ENCODE results near the gene PLD5.
"Not testable (repeated sequence)": the region's sequence is repeated elsewhere in the genome, so short reads cannot be mapped to it uniquely, and the experiment has no call there.

Gene PLD5

DNA sequence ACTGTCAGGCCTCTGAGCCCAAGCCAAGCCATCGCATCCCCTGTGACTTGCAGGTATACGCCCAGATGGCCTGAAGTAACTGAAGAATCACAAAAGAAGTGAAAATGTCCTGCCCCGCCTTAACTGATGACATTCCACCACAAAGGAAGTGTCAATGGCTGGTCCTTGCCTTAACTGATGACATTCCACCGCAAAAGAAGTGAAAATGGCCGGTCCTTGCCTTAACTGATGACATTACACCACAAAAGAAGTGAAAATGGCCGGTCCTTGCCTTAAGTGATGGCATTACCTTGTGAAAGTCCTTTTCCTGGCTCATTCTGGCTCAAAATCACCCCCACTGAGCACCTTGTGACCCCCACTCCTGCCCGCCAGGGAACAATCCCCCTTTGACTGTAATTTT, 314.2 kb downstream of the PLD5 start:
- not testable (repeated sequence) for DNase-seq (ENCODE audit: low read depth)

DNA sequence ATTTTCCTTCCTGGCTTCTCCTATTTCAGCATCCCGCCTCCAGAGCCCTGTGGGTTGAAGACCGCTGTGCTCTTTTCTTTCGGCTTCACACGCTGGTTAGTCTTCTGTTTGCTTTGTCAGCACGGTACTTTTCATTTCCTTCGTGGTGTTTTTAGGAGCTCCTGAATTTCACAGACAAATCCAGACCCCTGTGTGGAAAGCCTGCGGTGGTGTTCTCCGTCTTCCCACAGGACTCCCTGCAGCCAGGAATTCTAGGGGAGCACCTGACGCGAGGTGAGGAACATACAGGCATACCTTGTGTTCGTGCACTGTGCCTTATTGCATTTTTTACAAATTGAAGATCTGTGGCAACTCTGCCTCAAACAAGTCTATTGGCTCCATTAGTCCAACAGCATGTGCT, 315.4 kb downstream of the PLD5 start:
- no peak for DNase-seq (ENCODE audit: low read depth)

DNA sequence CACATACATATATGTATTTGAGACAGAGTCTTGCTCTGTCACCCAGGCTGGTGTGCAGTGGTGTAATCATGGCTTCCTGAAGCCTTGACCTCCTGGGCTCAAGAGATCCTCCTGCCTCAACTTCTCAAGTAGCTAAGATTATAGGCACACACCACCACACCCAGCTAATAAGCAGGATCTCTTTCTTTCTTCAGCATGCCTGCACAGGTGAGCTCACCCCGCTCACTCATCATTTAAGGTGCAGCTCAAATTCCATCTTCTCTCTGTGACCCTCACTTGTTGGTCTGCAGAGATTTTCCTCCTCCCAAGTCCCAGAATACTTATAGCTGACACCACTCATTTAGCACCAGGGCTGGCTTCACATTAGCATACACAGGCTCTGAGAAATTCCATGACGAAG, 316.5 kb downstream of the PLD5 start:
- DNase-seq (ENCODE audit: low read depth): no peak

DNA sequence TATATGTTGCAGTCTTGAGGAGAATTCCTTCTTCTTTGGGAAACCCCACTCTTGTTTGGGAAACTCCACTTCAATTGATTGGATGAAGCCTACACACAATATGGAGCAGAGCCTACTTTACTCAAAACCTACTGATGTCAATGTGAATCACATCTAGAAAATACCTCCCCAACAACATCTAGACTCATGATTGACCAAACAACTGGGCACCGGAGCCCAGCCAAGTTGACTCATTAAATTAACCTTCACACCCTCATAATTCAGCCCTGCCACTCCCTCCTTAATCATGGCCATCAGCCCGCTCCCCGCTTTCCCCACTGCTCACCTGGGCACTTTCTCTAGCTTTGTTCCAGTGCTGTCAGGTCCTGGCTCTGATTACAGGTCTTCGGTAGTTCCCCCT, 317.5 kb downstream of the PLD5 start:
- no peak for DNase-seq (ENCODE audit: low read depth)

DNA sequence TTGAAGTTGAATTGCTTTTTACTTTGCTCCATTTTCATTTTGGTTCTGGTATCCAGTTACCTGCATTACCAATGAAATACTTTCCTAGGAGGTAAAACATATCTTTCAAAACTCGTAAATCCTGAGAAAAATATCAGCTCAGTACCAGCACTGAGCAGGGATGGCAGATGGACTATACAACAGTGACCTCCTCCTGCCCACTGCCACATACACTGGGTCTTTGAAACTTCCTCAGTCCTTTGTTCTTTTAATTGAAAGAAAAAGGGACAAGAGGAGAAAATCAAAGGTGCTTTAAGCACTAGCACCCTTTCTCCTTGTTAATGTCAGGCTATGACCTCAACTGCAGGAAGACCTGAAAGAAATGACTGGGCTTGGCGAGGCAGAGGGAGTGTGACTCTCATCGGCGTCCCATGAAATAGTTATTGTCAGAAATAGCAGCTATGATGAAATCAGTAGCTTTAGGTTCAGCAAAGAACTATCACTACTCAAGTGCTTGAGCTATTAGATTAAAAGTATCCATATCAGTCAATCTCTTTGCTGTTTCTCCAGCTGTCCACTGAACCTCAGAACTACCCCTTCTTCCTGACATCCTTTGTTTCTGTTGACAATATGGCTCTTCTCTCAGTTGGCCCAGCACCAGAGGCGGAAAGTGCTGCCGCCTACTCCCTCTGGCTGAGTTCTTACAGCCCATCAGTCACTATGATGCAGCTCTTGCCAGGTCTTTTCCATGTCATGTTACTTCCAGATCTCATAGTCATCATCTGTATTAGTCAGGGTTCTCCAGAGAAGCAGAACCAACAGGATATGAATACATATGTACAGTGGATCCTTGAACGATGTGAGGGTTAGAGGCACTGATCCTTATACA, 318.6 kb downstream of the PLD5 start:
- DNase-seq (ENCODE audit: low read depth): no peak

DNA sequence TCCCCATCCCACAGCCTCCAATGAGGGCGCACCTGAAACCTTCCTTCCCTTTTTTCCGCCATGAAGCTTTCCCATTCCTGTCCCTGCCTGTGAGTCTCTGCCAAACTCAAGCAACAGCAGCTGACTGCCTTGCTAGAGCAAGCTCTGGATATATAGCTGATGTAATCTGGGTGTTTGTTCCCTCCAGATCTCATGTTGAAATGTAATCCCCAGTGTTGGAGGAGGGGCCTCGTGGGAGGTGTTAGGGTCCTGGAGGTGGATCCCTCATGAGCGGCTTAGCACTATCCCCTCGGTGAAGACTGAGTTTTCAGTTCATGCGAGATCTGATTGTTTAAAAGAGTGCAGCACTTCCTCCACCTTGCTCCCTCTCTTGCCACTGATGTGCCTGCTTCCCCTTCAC, 321.2 kb downstream of the PLD5 start:
- DNase-seq (ENCODE audit: low read depth): no peak

DNA sequence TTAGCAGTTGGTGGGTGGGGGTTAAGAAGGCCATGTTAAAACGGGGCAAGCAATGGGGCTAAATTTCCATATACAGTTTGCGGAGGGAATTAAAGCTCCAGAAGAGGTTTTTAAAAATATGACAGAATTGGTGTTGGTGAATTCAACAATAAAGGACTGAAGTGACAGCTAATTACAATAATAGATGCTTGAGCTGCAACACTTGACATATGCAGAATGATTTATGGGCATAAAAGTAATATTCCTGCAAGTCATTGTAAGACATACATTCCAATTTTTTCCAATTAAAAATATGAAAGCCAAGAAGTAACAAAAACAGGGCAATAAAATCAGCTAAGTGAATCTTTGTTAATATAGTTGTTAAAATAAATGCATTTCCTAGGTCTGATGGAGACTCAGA, 323.4 kb downstream of the PLD5 start:
- DNase-seq (ENCODE audit: low read depth): no peak

DNA sequence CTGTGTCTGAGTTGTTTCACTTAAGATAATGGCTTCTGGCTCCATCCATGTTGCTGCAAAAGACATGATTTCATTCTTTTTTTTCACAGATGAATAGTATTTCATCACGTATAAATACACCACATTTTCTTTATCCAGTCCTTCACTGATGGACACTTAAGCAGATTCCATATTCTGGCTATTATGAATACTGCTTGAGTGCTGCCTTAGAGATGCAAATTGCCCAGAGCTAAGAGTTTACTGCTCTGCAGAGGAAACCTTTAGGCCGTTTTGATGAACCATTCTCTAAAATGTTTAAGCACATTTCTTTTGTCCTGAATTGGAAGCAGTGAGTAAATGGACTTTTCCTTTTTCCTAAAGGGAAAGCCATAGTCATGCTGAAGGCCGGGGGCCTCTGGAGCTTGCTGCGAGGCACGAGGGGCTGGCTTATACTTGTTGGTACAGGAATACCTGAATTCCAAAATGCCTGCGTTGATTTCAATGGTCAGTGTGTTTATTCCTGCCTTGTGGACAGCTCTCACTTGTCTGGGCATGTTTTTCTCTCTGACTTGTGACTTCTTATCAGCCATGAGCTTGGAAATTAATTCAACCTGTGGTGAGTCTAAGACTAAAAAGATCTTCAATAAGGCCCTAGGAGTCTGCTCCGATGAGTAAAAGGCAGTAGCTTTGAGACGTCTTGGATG, 324.6 kb downstream of the PLD5 start:
- DNase-seq (ENCODE audit: low read depth): no peak

DNA sequence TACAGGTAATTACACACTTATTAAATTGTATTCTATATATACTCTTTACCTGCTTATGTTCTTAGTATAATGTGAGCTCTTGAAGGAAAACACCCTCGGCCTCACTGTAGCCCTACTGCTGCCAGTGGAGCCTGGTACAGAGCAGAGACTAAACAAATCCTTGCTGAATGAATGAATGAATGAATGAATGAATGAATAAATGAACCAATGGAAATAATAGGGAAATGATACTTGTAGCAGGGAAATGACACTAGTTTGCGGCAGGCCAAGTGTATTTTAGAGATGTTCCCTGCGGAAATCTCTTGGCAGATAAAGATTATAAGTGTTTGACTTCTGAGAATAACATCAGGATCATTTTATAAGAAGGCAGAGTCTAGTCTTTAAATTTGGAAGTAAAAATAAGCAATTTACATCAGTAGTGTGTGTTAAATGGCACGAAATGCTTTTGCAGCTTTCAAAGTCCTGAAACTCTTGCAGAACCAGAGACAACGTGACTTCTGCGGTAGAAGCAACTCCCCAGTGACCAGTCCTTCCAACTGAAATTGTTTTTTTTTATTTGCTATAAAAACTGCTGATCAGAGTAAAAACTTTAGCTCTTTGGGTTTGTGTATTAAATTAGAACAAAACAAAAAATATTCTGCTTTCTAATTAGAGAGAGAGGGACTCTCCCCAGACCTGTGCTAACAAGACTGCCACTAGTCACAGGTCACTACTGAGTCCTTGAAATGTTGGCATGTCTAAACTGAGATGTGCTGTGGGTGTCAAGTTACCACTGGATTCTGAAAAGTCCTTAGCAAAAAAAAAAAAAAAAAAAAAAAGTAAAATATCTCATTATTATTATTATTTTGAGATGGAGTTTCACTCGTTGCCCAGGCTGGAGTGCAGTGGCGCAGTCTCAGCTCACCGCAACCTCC, 326.3 kb downstream of the PLD5 start:
- no peak for DNase-seq (ENCODE audit: low read depth)

DNA sequence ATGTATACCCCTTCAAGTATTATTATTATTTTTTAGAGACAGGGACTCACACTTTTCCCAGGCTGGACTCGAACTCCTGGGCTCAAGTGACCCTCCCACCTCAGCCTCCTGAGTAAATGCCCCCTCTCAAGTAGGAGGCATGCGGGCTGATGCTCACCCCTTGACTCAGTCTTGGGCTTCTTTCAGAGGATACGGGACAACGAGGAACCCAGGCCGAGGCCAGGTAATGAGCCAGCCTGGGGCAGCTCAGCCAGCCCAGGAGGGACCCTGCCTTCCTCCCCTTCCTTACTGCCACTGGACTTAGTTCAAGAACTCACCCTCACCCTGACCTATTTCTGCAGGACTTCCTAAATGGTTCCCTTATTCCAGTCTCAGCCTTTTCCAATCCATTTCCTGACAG, 327.6 kb downstream of the PLD5 start:
- no peak for DNase-seq (ENCODE audit: low read depth)

DNA sequence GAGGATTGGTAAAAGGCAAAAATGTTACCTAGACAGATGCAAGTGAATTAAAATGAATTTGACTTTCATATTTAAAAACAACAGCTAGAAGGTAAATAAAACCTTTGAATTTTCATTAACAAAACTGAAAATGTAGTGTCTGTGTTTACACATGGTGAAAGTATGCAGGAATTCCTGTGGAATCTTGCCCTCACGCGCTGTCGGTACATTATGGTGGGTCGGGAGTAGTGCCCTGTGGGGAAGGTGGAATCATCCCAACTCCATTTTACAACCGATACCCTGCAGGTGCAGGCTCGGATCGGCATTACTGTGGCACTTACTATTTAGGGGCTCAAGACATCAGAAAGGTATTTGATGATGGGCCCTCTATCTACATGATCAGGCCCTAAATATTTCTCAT, 328.4 kb downstream of the PLD5 start:
- no peak for DNase-seq (ENCODE audit: low read depth)

DNA sequence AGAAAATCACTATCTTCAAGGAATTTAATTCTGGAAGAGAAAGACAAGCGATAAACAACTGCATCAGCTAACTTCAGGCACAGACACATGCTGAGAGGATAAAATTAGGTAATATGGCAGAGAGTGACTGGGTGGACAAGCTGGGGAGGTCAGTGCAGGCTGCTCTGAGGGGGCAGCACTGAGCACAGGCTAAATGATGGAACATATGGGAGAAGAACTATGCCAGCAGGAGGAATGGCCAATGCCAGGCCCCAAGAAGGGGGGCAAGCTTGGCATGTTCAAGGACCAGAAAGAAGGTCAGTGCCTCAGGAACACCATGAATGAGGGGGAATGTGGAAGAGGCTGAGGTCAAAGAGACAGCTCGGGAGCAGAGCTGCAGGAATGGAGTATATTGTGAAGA, 334.9 kb downstream of the PLD5 start:
- no peak for DNase-seq (ENCODE audit: low read depth)

DNA sequence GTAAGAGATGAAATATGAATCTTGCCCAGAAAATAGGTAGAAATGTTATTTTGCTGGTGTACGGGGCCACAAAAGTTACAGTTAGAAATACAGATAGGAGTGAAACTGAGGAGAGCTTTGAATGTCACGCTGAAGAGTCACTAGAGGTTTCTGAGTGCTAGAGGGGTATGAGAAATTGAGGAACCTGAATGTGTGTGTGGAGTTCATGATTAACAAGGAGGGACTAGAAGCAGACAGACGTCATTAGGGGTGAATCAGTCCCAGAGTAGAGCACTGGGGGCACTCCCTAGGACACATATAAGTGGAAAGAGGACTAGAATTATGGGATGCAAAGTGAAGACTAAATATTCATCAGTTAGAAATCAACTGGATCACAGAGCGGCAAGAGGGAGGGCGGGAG, 336.7 kb downstream of the PLD5 start:
- DNase-seq (ENCODE audit: low read depth): no peak

DNA sequence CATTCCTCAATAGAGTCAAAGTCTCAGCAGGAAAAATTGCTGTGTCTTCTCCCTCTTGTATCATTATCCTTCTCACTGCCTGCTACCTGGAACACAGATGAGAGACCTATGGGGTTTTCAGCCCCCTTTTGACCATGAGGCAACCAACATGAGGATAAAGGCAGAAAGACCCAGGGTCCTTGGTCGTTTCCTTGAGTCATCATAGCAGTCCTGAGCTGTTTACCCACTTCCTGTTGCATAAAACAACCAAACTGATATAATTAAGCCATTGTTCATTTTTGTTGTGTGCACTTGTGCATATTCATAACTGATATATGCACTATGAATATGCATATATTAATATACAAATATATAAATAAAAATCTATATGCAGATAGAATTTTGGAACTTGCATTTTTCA, 337.3 kb downstream of the PLD5 start:
- no peak for DNase-seq (ENCODE audit: low read depth)

DNA sequence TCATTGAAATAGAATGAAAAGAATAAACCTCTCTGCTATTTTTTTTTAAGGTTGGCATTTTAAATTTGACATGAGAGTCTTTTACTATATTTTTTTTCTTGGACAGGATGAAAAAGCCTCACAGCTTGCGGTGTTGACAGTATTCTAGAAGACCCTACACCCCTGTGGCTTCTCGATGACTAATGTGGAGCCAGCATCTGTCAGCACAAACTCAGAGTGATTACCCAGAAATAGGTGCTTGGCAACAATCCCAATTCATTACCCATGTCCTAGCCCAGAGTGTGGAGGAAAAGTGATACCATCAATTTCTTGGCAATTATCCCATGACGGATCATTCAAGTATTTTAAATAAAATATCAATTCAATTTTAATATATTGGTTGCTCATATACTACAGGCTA, 338.8 kb downstream of the PLD5 start:
- DNase-seq (ENCODE audit: low read depth): no peak

DNA sequence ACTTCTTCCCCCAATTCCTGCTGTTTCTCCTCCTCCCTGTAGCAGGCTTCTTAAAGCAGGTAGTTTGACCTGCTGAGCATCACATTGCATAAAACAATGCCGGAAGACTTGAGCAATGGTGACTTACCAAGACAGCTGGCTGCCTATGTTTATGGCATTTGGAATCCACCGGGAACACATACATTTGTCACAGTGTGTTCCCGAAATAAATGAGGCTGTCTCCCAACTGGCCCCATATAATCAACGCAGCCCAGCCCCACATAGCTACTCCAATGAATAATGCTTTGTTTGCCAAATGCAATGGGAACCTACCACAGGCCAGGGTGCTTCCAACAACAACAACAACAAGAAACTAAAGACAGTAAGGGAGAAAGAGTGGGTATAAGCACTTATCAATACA, 339.5 kb downstream of the PLD5 start:
- DNase-seq (ENCODE audit: low read depth): no peak

DNA sequence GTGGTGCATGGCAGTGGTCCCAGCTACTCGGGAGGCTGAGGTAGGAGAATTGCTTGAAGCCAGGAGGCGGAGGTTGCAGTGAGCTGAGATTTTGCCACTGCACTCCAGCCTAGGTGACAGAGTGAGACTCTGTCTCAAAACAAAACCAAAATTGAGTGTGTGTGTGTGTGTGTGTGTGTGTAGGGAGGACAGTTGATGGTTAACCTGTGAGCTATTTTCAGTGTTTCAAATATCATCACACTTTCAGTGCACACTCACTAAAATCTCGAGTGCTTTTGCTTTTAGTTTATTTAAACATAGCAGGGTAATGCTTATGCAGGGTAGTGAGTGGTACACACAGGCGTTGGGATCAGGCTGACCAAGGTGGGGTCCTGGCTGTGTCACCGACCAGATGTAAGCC, 344.7 kb downstream of the PLD5 start:
- not testable (repeated sequence) for DNase-seq (ENCODE audit: low read depth)

DNA sequence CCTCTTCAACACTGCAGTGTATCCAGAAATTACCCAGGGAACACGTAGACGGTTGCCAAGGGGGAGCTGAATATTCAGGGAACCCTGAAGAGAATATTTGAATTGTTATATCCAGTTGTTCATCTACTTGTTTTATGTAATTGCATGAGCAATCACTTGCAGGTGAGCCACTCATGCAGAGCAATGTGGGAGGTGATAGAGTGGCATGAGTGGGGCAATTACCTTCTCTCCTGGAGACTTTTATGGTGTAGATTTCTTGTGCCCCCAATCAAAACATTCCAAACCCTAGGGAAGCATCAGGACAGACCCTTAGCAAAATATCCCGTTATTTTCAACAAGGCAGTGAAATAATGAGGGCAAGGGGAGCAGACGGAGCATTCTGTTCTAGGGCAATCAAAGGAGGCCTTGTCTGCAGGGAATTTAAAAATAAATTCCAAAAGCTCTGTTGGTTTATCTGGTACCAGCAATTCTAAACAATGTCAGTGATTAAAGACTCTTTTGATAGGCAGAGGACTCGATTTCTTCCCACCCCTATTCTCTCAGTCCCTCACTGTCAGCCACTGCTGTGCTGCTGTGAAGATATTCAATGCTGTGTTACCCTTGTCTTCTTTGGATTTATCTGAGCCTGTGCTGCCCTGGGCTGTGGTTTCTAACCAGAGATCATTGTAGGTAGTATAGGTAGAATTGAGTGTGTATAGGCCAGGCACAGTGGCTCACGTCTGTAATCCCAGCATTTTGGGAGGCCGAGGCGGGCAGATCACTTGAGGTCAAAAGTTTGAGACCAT, 345.4 kb downstream of the PLD5 start:
- no peak for DNase-seq (ENCODE audit: low read depth)

DNA sequence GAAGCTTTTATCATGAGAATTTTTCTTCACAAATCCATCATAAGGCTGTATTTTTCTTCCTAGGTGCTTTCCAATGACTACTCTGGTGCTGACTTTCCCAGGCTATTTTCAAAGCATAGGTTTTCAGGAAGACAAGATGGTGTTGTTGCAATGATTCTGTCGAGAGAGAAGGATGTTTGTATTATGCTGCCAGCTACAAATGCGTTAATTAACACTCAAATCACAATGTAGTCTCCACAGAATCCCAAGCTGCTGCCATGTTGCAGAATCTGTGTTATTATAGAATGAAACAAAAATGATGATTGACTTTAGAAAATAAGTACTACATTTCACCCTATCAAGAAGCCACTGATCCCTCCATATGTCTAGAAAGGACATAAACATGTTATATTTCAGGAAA, 346.1 kb downstream of the PLD5 start:
- DNase-seq (ENCODE audit: low read depth): no peak

DNA sequence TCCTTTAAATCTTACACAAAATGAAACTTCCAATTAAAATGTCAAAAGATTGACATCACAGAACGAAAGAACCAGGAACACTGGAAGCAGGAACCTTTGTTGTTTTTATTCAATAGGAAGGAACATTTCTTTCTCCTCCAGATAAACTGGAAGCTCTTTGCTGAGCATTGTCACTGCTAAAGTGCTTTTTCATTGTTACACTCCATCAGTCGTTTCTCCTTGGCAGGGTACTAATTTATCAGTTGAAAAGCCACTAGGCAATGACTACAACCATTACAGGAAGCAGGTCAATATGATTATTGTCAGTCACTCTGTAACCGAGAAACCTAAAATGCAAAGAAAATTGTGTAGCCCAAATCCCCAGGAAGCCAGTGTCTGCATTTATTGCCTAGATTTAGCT, 362.4 kb downstream of the PLD5 start:
- no peak for DNase-seq (ENCODE audit: low read depth)

DNA sequence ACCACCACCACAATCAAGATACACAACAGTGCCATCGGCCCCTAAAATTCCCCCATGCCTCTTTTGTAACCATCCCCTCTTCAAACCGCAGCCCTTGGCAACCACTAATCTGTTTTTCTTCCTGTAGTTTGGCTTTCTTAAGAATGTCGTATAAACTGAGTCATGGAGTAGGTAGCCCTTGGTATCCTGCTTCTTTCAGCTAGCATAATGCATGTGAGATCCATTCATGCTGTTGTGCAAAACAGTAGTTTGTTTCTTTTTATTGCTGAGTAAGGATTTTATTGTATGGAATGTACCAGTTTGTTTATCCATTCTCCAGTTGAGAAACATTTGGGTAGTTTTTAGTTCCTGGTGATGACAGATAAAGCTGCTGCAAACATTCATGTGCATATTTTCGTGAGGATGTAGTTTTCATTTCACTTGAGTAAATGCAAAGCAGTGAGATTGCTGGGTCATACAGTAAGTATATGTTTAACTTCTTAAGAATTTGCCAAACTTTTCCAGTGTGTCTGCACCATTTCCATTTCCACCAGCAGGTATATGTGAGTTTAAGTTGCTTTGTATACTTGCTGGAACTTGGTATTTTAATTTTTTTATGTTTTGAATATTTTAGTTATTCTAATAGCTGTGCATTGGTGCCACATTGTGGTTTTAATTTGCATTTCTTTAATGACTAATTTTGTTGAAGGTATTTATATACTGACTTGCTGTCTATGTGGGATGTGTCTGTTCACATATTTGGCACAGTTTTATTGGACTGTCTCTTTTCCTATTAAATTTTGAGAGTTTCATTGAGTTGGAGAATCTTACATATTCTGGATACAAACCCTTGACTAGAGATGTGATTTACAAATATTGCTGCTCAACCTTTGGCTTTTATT, 377.2 kb downstream of the PLD5 start:
- no peak for DNase-seq (ENCODE audit: low read depth)

Data from activated T-helper 9 cell treated with anti-CD3 and anti-CD28 coated beads, Interleukin-2, amount 50 U/mL, for 16 hours (primary cell).